ENCODE data around the gene AQR.

Gene AQR

GRCh38 chr15:34865531-34865930 is 104.0 kb downstream of the AQR start:
- no peaks in the 10 kb centered on the region for H3K27me3 ChIP-seq (ENCODE audit: insufficient read depth, low read length, poor library complexity, severe bottlenecking)
- no peak overlapping the region for H3K9ac ChIP-seq (ENCODE audit: low read depth, low read length, poor library complexity, severe bottlenecking)
- TF ChIP-seq EZH2phosphoT487 (IDR thresholded peaks at IDR 0.05; ENCODE audit: borderline replicate concordance) (no peak), CTCF (conservative IDR thresholded peaks at IDR 0.05; ENCODE audit: low read length) (no peak)
- H3K4me1 ChIP-seq (ENCODE audit: insufficient read depth, low read length, poor library complexity, severe bottlenecking) = no peaks in the 10 kb centered on the region
- H3K9me2 ChIP-seq (replicated peaks; ENCODE audit: low read depth, low read length) = no peaks in the 10 kb centered on the region
- H3K79me2 ChIP-seq (ENCODE audit: insufficient read depth, low read length) = no peaks in the 10 kb centered on the region
- H2AFZ ChIP-seq (ENCODE audit: low read length) = no peak overlapping the region
- no peaks in the 10 kb centered on the region for H4K20me1 ChIP-seq (ENCODE audit: insufficient read depth, low read length, poor library complexity, severe bottlenecking)
- no peak overlapping the region for H3K4me2 ChIP-seq (ENCODE audit: low read depth, low read length, poor library complexity, severe bottlenecking)
- 0 out of 2 replicates have a peak, but pooled peaks cover 4% of the 10 kb centered on the region for H3K9me3 ChIP-seq (ENCODE audit: insufficient read depth, low read depth, low read length)
- H3K4me3 ChIP-seq (ENCODE audit: low read length, poor library complexity, severe bottlenecking) = no peak overlapping the region
- H3F3A ChIP-seq (ENCODE audit: low read depth) = no peaks in the 10 kb centered on the region; the same call in 1 of the 2 replicates
- peaks cover 61% of the 10 kb centered on the region for H3K36me3 ChIP-seq (ENCODE audit: insufficient read depth, low read length)

GRCh38 chr15:34861214-34861613 is 108.3 kb downstream of the AQR start:
- no peak overlapping the region for H3K4me2 ChIP-seq (ENCODE audit: low read depth, low read length, poor library complexity, severe bottlenecking)
- H3K27me3 ChIP-seq (ENCODE audit: insufficient read depth, low read length, poor library complexity, severe bottlenecking) = no peaks in the 10 kb centered on the region
- H3K9ac ChIP-seq (ENCODE audit: low read depth, low read length, poor library complexity, severe bottlenecking) = no peak overlapping the region
- H4K20me1 ChIP-seq (ENCODE audit: insufficient read depth, low read length, poor library complexity, severe bottlenecking) = no peaks in the 10 kb centered on the region
- no peaks in the 10 kb centered on the region for H3K79me2 ChIP-seq (ENCODE audit: insufficient read depth, low read length)
- TF ChIP-seq EZH2phosphoT487 (IDR thresholded peaks at IDR 0.05; ENCODE audit: borderline replicate concordance) = no peak
- no peak for TF ChIP-seq CTCF (conservative IDR thresholded peaks at IDR 0.05; ENCODE audit: low read length)
- H2AFZ ChIP-seq (ENCODE audit: low read length) = no peak overlapping the region
- peaks cover 63% of the 10 kb centered on the region for H3K36me3 ChIP-seq (ENCODE audit: insufficient read depth, low read length)
- no peaks in the 10 kb centered on the region for H3K9me2 ChIP-seq (replicated peaks; ENCODE audit: low read depth, low read length)
- no peak overlapping the region for H3K4me3 ChIP-seq (ENCODE audit: low read length, poor library complexity, severe bottlenecking)
- H3K9me3 ChIP-seq (ENCODE audit: insufficient read depth, low read depth, low read length) = no peaks in the 10 kb centered on the region
- peaks cover 9% of the 10 kb centered on the region for H3K4me1 ChIP-seq (ENCODE audit: insufficient read depth, low read length, poor library complexity, severe bottlenecking)
- peaks cover 5% of the 10 kb centered on the region; the same call in 1 of the 2 replicates for H3F3A ChIP-seq (ENCODE audit: low read depth)

GRCh38 chr15:34855893-34856292 is 113.6 kb downstream of the AQR start:
- no peak overlapping the region for H2AFZ ChIP-seq (ENCODE audit: low read length)
- H3K79me2 ChIP-seq (ENCODE audit: insufficient read depth, low read length) = no peaks in the 10 kb centered on the region
- H4K20me1 ChIP-seq (ENCODE audit: insufficient read depth, low read length, poor library complexity, severe bottlenecking) = no peaks in the 10 kb centered on the region
- H3K36me3 ChIP-seq (ENCODE audit: insufficient read depth, low read length) = peaks cover 46% of the 10 kb centered on the region; the same call in 1 of the 2 replicates
- no peak overlapping the region for H3K4me2 ChIP-seq (ENCODE audit: low read depth, low read length, poor library complexity, severe bottlenecking)
- H3K9ac ChIP-seq (ENCODE audit: low read depth, low read length, poor library complexity, severe bottlenecking) = no peak overlapping the region
- H3K4me3 ChIP-seq (ENCODE audit: low read length, poor library complexity, severe bottlenecking) = no peak overlapping the region
- peaks cover 9% of the 10 kb centered on the region for H3K4me1 ChIP-seq (ENCODE audit: insufficient read depth, low read length, poor library complexity, severe bottlenecking)
- no peaks in the 10 kb centered on the region for H3K27me3 ChIP-seq (ENCODE audit: insufficient read depth, low read length, poor library complexity, severe bottlenecking)
- H3F3A ChIP-seq (ENCODE audit: low read depth) = peaks cover 5% of the 10 kb centered on the region; the same call in 1 of the 2 replicates
- H3K9me3 ChIP-seq (ENCODE audit: insufficient read depth, low read depth, low read length) = no peaks in the 10 kb centered on the region
- TF ChIP-seq EZH2phosphoT487 (IDR thresholded peaks at IDR 0.05; ENCODE audit: borderline replicate concordance) (no peak), CTCF (conservative IDR thresholded peaks at IDR 0.05; ENCODE audit: low read length) (no peak)
- H3K9me2 ChIP-seq (replicated peaks; ENCODE audit: low read depth, low read length) = no peaks in the 10 kb centered on the region

All from Loucy (cell line).